Keratinocyte (primary cell): ENCODE results near the gene ACTG1. TPM values are rescaled to one million over a fixed set of nuclear protein-coding genes. Genes with fewer than 3 reads are reported as not detected.

Experiments used
- DNase-seq: peaks from one replicate; pipeline ENCODE4 v3.0.0-alpha.2; 2011; ENCODE audit warnings: low read depth, missing footprints, low spot score
- FAIRE-seq: peaks from 2 replicates; lab custom pipeline; 2011; peaks lifted over from hg19 to GRCh38; lab: Jason Lieb, UNC
- H2AFZ ChIP-seq: 2 replicates; pipeline ENCODE4 v1.6.0; 2012; ENCODE audit warnings: low read length, control low read depth, inconsistent platforms; ENCODE audit not compliant: control insufficient read depth
- H3K27ac ChIP-seq: 2 replicates; pipeline ENCODE4 v1.5.1; 2011; ENCODE audit warnings: low read length; ENCODE audit not compliant: control insufficient read depth, insufficient read depth
- H3K27me3 ChIP-seq: 3 replicates; pipeline ENCODE4 v1.6.0; 2011; ENCODE audit warnings: low read length; ENCODE audit not compliant: control insufficient read depth, insufficient read depth; ENCODE audit errors: extremely low read depth
- H3K36me3 ChIP-seq, 2 experiments: 2 replicates in 1 of 2; 3 replicates in 1 of 2; pipeline ENCODE4 v1.5.1; 2011; ENCODE audit warnings: low read length in 2 of 2, mild to moderate bottlenecking in 1 of 2; ENCODE audit not compliant: control insufficient read depth in 2 of 2, insufficient read depth in 2 of 2; ENCODE audit errors: extremely low read depth in 1 of 2
- H3K4me1 ChIP-seq: 3 replicates; pipeline ENCODE4 v1.5.1; 2011; ENCODE audit warnings: low read length; ENCODE audit not compliant: control insufficient read depth, insufficient read depth; ENCODE audit errors: extremely low read depth
- H3K4me2 ChIP-seq: 3 replicates; pipeline ENCODE4 v1.6.0; 2011; ENCODE audit warnings: low read depth, low read length; ENCODE audit not compliant: control insufficient read depth, insufficient read depth; ENCODE audit errors: extremely low read depth
- H3K4me3 ChIP-seq, 3 experiments: fragments of 200-600 bp in 1 of 3; sonication (generic) in 1 of 3; 2 replicates in 2 of 3; 3 replicates in 1 of 3; pipeline ENCODE4 v1.5.1; 2011 to 2016; ENCODE audit warnings: low read length in 3 of 3, mild to moderate bottlenecking in 3 of 3, control low read depth in 2 of 3, inconsistent platforms in 1 of 3, low read depth in 1 of 3, mixed read lengths in 1 of 3, mixed run types in 1 of 3, moderate library complexity in 1 of 3; ENCODE audit not compliant: control insufficient read depth in 2 of 3, insufficient read depth in 2 of 3; ENCODE audit errors: extremely low read depth in 1 of 3
- H3K79me2 ChIP-seq: 2 replicates; pipeline ENCODE4 v1.6.0; 2012; ENCODE audit warnings: low read length; ENCODE audit not compliant: control insufficient read depth, insufficient read depth
- H3K9ac ChIP-seq: 3 replicates; pipeline ENCODE4 v1.6.0; 2011; ENCODE audit warnings: low read length; ENCODE audit not compliant: control insufficient read depth, insufficient read depth; ENCODE audit errors: extremely low read depth
- H3K9me1 ChIP-seq: 3 replicates; pipeline ENCODE4 v1.6.0; 2011; ENCODE audit warnings: low read length; ENCODE audit not compliant: control insufficient read depth, insufficient read depth; ENCODE audit errors: extremely low read depth
- H3K9me3 ChIP-seq: 2 replicates; pipeline ENCODE4 v1.5.1; 2012; ENCODE audit warnings: low read depth, low read length; ENCODE audit not compliant: control insufficient read depth
- H4K20me1 ChIP-seq: 3 replicates; pipeline ENCODE4 v1.6.0; 2011; ENCODE audit warnings: low read length; ENCODE audit not compliant: control insufficient read depth, insufficient read depth; ENCODE audit errors: extremely low read depth
- EZH2 ChIP-seq: IDR thresholded peaks from one replicate; pipeline ENCODE4 v1.6.1; 2012; ENCODE audit warnings: inconsistent platforms, mild to moderate bottlenecking, low read length, moderate library complexity
- dilution Hi-C: fragments of 300-500 bp; cut with MboI; formaldehyde crosslinking; loops from one replicate; pipeline ENCODE4 v1.7.0; 2020; ENCODE audit warnings: low sequenced_read_pairs; ENCODE audit not compliant: extremely low pct_ligation_motif_present
- polyA plus RNA-seq, 5 experiments: library from polyadenylated mRNA; depleted of rRNA in 3 of 5; stranded (reverse) in 3 of 5; stranded (forward) in 1 of 5; unstranded in 1 of 5; fragments of >200 nt; gene quantifications; 1 replicate in 1 of 5; 2 replicates in 3 of 5; 3 replicates in 1 of 5; pipeline versions ENCODE4 v1.2.1 to v1.2.3, GENCODE V29; 2011 to 2012; ENCODE audit warnings: missing spikeins in 2 of 5, low read depth in 1 of 5, low replicate concordance in 1 of 5
- TF ChIP-seq, protein P1 (sequence below), 3 experiments: IDR thresholded peaks in 1 of 3; conservative IDR thresholded peaks in 1 of 3; optimal IDR thresholded peaks in 1 of 3; 2 replicates in 2 of 3; 3 replicates in 1 of 3; pipeline versions ENCODE3 to v1.5.1; 2011; ENCODE audit warnings: low read length in 3 of 3, mild to moderate bottlenecking in 3 of 3, moderate library complexity in 2 of 3, control low read depth in 1 of 3, inconsistent platforms in 1 of 3; ENCODE audit not compliant: insufficient read depth in 2 of 3; ENCODE audit errors: extremely low read depth in 1 of 3

The ACTG1 gene
- polyA plus RNA-seq, 1 donor (not counting 4 experiments of a cell fraction or from before 2014, with no cell fraction given), result 1,867 TPM

GRCh38 chr17:81502471-81503017 lies 10.1 kb downstream of the ACTG1 start:
- Histone ChIP-seq H3K27me3 (peaks cover 22% of the 10 kb centered on the region), H2AFZ (no peak overlapping the region), H3K9me1 (no peaks in the 10 kb centered on the region), H3K4me1 (no peaks in the 10 kb centered on the region), H3K4me3 (no peak overlapping the region), H4K20me1 (no peaks in the 10 kb centered on the region), H3K4me2 (no peak overlapping the region), H3K9me3 (no peaks in the 10 kb centered on the region), H3K36me3 (no peaks in the 10 kb centered on the region), H3K27ac (no peak overlapping the region), H3K9ac (no peak overlapping the region), H3K79me2 (no peaks in the 10 kb centered on the region)
- FAIRE-seq (no peak), DNase-seq (no peak)
- dilution Hi-C loops, result no loop called here
- no peak for TF ChIP-seq EZH2
- TF ChIP-seq, protein P1, sequence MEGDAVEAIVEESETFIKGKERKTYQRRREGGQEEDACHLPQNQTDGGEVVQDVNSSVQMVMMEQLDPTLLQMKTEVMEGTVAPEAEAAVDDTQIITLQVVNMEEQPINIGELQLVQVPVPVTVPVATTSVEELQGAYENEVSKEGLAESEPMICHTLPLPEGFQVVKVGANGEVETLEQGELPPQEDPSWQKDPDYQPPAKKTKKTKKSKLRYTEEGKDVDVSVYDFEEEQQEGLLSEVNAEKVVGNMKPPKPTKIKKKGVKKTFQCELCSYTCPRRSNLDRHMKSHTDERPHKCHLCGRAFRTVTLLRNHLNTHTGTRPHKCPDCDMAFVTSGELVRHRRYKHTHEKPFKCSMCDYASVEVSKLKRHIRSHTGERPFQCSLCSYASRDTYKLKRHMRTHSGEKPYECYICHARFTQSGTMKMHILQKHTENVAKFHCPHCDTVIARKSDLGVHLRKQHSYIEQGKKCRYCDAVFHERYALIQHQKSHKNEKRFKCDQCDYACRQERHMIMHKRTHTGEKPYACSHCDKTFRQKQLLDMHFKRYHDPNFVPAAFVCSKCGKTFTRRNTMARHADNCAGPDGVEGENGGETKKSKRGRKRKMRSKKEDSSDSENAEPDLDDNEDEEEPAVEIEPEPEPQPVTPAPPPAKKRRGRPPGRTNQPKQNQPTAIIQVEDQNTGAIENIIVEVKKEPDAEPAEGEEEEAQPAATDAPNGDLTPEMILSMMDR (optimal IDR thresholded peaks at IDR 0.05 in 1 of 3, IDR thresholded peaks at IDR 0.05 in 1 of 3, conservative IDR thresholded peaks at IDR 0.05 in 1 of 3; ENCODE audit: extremely low read depth in 1 of 3, insufficient read depth in 2 of 3, low read length in 3 of 3), result no peak

- Histone ChIP-seq H3K4me3 (no peak overlapping the region), H3K9ac (no peak overlapping the region), H3K79me2 (no peaks in the 10 kb centered on the region), H3K36me3 (no peaks in the 10 kb centered on the region), H3K9me3 (no peaks in the 10 kb centered on the region), H3K4me2 (no peak overlapping the region), H3K4me1 (no peaks in the 10 kb centered on the region), H2AFZ (no peak overlapping the region), H3K27me3 (peaks cover 23% of the 10 kb centered on the region), H4K20me1 (no peaks in the 10 kb centered on the region), H3K9me1 (no peaks in the 10 kb centered on the region), H3K27ac (no peak overlapping the region)
- DNase-seq, result no peak
- TF ChIP-seq, protein P1 (optimal IDR thresholded peaks at IDR 0.05 in 1 of 3, IDR thresholded peaks at IDR 0.05 in 1 of 3, conservative IDR thresholded peaks at IDR 0.05 in 1 of 3; ENCODE audit: extremely low read depth in 1 of 3, insufficient read depth in 2 of 3, low read length in 3 of 3), result no peak
- TF ChIP-seq EZH2, result no peak
- dilution Hi-C loops, result no loop called here
- no peak for FAIRE-seq
Measured at GRCh38 chr17:81500047-81500446, 12.6 kb downstream of the ACTG1 start.
